HEK293 (cell line): ENCODE measurements around the gene PSMB9.

Experiments
- CTCF ChIA-PET: fragments of 350-600 bp; formaldehyde crosslinking; extraction: SDS; loops from one replicate; lab custom pipeline; 2021; ENCODE audit warnings: antibody characterized with exemption; lab: Yijun Ruan, JAX
- POLR2A ChIA-PET: fragments of 300-600 bp; formaldehyde crosslinking; extraction: SDS; loops from one replicate; lab custom pipeline; 2020; ENCODE audit warnings: antibody characterized with exemption, inconsistent platforms; lab: Yijun Ruan, JAX
- H3K27ac ChIP-seq: fragments of 200-500 bp; sonication (Bioruptor generic); 2 replicates; pipeline ENCODE4 v1.5.1; 2014; ENCODE audit warnings: low read depth, low read length, control low read depth, inconsistent platforms; ENCODE audit errors: extremely low read depth
- H3K36me3 ChIP-seq, 2 experiments: fragments of 200-500 bp in 1 of 2; sonication (Bioruptor generic) in 1 of 2; 1 replicate in 1 of 2; 2 replicates in 1 of 2; pipeline ENCODE4 v1.5.1; 2014 to 2017; ENCODE audit warnings: inconsistent platforms in 2 of 2, low read length in 2 of 2; ENCODE audit not compliant: control insufficient read depth in 2 of 2, insufficient read depth in 1 of 2
- H3K4me1 ChIP-seq: fragments of 200-500 bp; sonication (Bioruptor generic); 2 replicates; pipeline ENCODE4 v1.5.1; 2014; ENCODE audit warnings: mild to moderate bottlenecking, low read length, inconsistent platforms; ENCODE audit not compliant: control insufficient read depth, insufficient read depth
- H3K4me3 ChIP-seq: 2 replicates; pipeline ENCODE4 v1.5.1; 2011; ENCODE audit warnings: low read depth, mild to moderate bottlenecking, control low read depth, low read length, moderate library complexity
- H3K9me3 ChIP-seq: fragments of 200-500 bp; sonication (Bioruptor generic); 2 replicates; pipeline ENCODE4 v1.5.1; 2014; ENCODE audit warnings: low read depth, low read length, inconsistent platforms; ENCODE audit not compliant: control insufficient read depth, insufficient read depth
- AEBP2 ChIP-seq: fragments of 450-650 bp; formaldehyde crosslinking; IDR thresholded peaks from 2 replicates; pipeline ENCODE4 v1.5.1; 2016; ENCODE audit warnings: missing biosample characterization, missing genetic modification characterization, borderline replicate concordance
- BCL11B ChIP-seq: fragments of 450-650 bp; formaldehyde crosslinking; IDR thresholded peaks from 2 replicates; pipeline ENCODE4 v1.5.1; 2016; ENCODE audit warnings: low read depth, missing biosample characterization, missing genetic modification characterization
- GLI2 ChIP-seq: fragments of 450-650 bp; formaldehyde crosslinking; IDR thresholded peaks from 2 replicates; pipeline ENCODE4; 2017; ENCODE audit warnings: missing biosample characterization, missing genetic modification characterization, low read depth, borderline replicate concordance
- GLIS2 ChIP-seq: fragments of 450-650 bp; formaldehyde crosslinking; IDR thresholded peaks from 2 replicates; pipeline ENCODE4 v1.5.1; 2016; ENCODE audit warnings: missing biosample characterization, missing genetic modification characterization
- ZBTB20 ChIP-seq: fragments of 450-650 bp; formaldehyde crosslinking; IDR thresholded peaks from 2 replicates; pipeline ENCODE4 v1.5.1; 2016; ENCODE audit warnings: missing biosample characterization, missing genetic modification characterization
- ZBTB48 ChIP-seq: fragments of 450-650 bp; formaldehyde crosslinking; IDR thresholded peaks from 2 replicates; pipeline ENCODE4 v1.5.1; 2016; ENCODE audit warnings: missing biosample characterization, missing genetic modification characterization
- ZBTB49 ChIP-seq: fragments of 450-650 bp; formaldehyde crosslinking; IDR thresholded peaks from 2 replicates; pipeline ENCODE4 v1.5.1; 2016; ENCODE audit warnings: missing biosample characterization, missing genetic modification characterization, low read depth
- ZEB2 ChIP-seq: fragments of 450-650 bp; formaldehyde crosslinking; IDR thresholded peaks from 2 replicates; pipeline ENCODE4 v1.5.1; 2016; ENCODE audit warnings: missing biosample characterization, missing genetic modification characterization
- ZFHX2 ChIP-seq: fragments of 450-650 bp; formaldehyde crosslinking; conservative IDR thresholded peaks from 2 replicates; pipeline ENCODE4 v1.5.1; 2016; ENCODE audit warnings: missing biosample characterization, missing genetic modification characterization
- ZFP3 ChIP-seq: fragments of 450-650 bp; formaldehyde crosslinking; IDR thresholded peaks from 2 replicates; pipeline ENCODE4 v1.5.1; 2016; ENCODE audit warnings: low read depth, missing biosample characterization, missing genetic modification characterization
- ZNF148 ChIP-seq: fragments of 450-650 bp; formaldehyde crosslinking; IDR thresholded peaks from 2 replicates; pipeline ENCODE4 v1.5.0; 2017; ENCODE audit warnings: missing biosample characterization, missing genetic modification characterization, borderline replicate concordance
- ZNF2 ChIP-seq: fragments of 450-650 bp; formaldehyde crosslinking; IDR thresholded peaks from 2 replicates; pipeline ENCODE4 v1.5.1; 2016; ENCODE audit warnings: missing biosample characterization, missing genetic modification characterization
- ZNF239 ChIP-seq: fragments of 450-650 bp; formaldehyde crosslinking; IDR thresholded peaks from 2 replicates; pipeline ENCODE4 v1.5.1; 2016; ENCODE audit warnings: missing biosample characterization, missing genetic modification characterization
- ZNF404 ChIP-seq: fragments of 450-650 bp; formaldehyde crosslinking; IDR thresholded peaks from 2 replicates; pipeline ENCODE4 v1.5.1; 2017; ENCODE audit warnings: missing biosample characterization, missing genetic modification characterization
- ZNF433 ChIP-seq: fragments of 450-650 bp; formaldehyde crosslinking; IDR thresholded peaks from 2 replicates; pipeline ENCODE4 v1.5.1; 2016; ENCODE audit warnings: missing biosample characterization, missing genetic modification characterization, low read depth
- ZNF560 ChIP-seq: fragments of 450-650 bp; formaldehyde crosslinking; IDR thresholded peaks from 2 replicates; pipeline ENCODE4 v1.5.1; 2017; ENCODE audit warnings: missing biosample characterization, missing genetic modification characterization, borderline replicate concordance
- ZSCAN16 ChIP-seq: fragments of 450-650 bp; formaldehyde crosslinking; IDR thresholded peaks from 2 replicates; pipeline ENCODE4 v1.5.1; 2016; ENCODE audit warnings: missing biosample characterization, missing genetic modification characterization
- ZXDB ChIP-seq: fragments of 450-650 bp; formaldehyde crosslinking; IDR thresholded peaks from 2 replicates; pipeline ENCODE4 v1.5.1; 2016; ENCODE audit warnings: missing biosample characterization, missing genetic modification characterization
- TF ChIP-seq, protein P1 (sequence below): fragments of 450-650 bp; formaldehyde crosslinking; IDR thresholded peaks from 2 replicates; pipeline ENCODE4 v1.5.1; 2017; ENCODE audit warnings: missing biosample characterization, missing genetic modification characterization
- TF ChIP-seq, protein P2 (sequence below): fragments of 450-650 bp; formaldehyde crosslinking; IDR thresholded peaks from 2 replicates; pipeline ENCODE4 v1.5.1; 2016; ENCODE audit warnings: missing biosample characterization, missing genetic modification characterization
- TF ChIP-seq, protein P3 (sequence below): fragments of 450-650 bp; formaldehyde crosslinking; IDR thresholded peaks from 2 replicates; pipeline ENCODE4 v1.5.1; 2017; ENCODE audit warnings: missing biosample characterization, missing genetic modification characterization

Gene PSMB9

DNA sequence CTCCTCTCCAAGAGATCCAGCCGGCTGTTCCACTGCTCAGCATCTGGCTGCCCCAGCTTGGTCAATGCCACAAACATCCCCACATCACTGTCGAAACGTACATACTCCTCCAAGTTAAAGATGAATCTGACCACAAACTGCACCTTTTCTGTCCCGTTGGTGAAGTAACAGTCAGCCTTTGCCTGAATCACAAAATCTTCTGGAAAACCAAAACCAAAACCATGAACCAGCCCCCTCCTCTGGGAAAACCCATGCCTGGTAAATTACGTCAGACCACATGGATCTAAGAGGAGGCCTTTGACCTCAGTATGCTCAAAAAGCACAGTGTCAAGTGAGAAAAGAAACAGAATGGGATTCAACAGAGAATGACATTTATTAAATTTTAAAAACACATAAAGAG, 38.9 kb upstream of the PSMB9 start:
- Histone ChIP-seq H3K27ac (no peak overlapping the region), H3K9me3 (no peaks in the 10 kb centered on the region), H3K4me3 (no peak overlapping the region), H3K36me3 (no peaks in the 10 kb centered on the region)
- CTCF ChIA-PET, result no interaction called here
- TF ChIP-seq ZFHX2 (tag by site-specific recombination), result no peak
- TF ChIP-seq ZNF148 (tag by site-specific recombination), result no peak
- TF ChIP-seq GLIS2 (tag by site-specific recombination), result no peak
- TF ChIP-seq, all 188 proteins: peak for 0
- no peaks in the 10 kb centered on the region for H3K4me1 ChIP-seq
- POLR2A ChIA-PET, result interaction anchor here (0.5 kb wide), 1 partner anchor 175 kb away, joined by 6 read pairs; no protein-coding TSS in a partner anchor

DNA sequence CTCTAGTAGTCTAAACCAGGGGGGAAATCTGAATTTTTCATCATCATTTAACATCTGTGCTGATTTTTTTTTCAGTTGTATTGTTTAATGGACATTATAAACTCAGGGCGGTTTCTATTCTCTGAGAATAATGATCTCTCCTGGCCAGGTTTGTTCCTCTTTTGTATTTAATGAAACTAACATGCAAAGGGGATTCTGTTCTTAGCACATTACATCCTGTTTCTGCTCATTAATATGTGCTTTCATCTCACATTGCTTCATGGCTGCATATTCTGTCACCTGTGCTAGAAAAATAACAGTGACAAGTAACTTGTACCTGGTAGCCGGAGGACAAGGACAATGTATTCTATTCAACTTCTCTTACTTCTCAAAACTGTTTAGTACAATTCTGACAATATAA, 38.0 kb upstream of the PSMB9 start:
- no peaks in the 10 kb centered on the region for H3K4me1 ChIP-seq
- ChIA-PET CTCF (no interaction called here), POLR2A (no interaction called here)
- no peak overlapping the region for H3K27ac ChIP-seq
- H3K9me3 ChIP-seq, result no peaks in the 10 kb centered on the region
- no peaks in the 10 kb centered on the region for H3K36me3 ChIP-seq
- TF ChIP-seq, protein P1, sequence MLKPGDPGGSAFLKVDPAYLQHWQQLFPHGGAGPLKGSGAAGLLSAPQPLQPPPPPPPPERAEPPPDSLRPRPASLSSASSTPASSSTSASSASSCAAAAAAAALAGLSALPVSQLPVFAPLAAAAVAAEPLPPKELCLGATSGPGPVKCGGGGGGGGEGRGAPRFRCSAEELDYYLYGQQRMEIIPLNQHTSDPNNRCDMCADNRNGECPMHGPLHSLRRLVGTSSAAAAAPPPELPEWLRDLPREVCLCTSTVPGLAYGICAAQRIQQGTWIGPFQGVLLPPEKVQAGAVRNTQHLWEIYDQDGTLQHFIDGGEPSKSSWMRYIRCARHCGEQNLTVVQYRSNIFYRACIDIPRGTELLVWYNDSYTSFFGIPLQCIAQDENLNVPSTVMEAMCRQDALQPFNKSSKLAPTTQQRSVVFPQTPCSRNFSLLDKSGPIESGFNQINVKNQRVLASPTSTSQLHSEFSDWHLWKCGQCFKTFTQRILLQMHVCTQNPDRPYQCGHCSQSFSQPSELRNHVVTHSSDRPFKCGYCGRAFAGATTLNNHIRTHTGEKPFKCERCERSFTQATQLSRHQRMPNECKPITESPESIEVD, result no peak
- TF ChIP-seq ZSCAN16 (tag by site-specific recombination) (no peak), ZBTB20 (tag by site-specific recombination) (no peak), ZNF2 (tag by site-specific recombination) (no peak), AEBP2 (tag by site-specific recombination) (no peak), ZBTB49 (tag by site-specific recombination) (no peak), ZFP3 (tag by site-specific recombination) (no peak), BCL11B (no peak)
- TF ChIP-seq, protein P2, sequence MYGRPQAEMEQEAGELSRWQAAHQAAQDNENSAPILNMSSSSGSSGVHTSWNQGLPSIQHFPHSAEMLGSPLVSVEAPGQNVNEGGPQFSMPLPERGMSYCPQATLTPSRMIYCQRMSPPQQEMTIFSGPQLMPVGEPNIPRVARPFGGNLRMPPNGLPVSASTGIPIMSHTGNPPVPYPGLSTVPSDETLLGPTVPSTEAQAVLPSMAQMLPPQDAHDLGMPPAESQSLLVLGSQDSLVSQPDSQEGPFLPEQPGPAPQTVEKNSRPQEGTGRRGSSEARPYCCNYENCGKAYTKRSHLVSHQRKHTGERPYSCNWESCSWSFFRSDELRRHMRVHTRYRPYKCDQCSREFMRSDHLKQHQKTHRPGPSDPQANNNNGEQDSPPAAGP (tag by site-specific recombination), result no peak
- TF ChIP-seq, all 188 proteins: peak for 0
- H3K4me3 ChIP-seq, result no peak overlapping the region

DNA sequence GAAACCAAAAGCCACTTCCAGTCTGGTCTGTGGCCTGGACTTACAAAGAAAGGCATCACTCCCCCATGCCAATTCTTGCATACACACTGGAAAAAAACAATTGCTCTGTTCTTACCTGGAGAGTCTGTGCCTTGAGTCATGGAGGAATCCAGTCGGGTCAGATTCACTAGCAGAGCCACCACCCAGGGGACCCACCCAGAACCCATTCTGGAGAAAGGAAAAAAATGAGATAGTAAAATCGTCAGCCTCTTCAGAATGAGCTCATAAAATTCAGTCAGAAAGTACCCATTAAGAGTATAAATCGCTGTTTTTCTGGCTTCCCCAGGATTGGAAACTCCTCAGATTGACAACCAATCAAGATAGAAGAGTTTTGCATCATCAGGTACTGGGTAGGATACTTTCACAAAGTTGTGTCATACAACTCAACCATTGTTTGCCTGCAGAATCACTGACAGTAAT, 37.2 kb upstream of the PSMB9 start, which contains the start of gene HLA-DOB:
TSS of gene HLA-DOB (minus strand) at position 257 of the 459 bp plus-strand sequence. CDS start at position 206, 51 bp downstream.
- ChIA-PET CTCF (no interaction called here), POLR2A (no interaction called here)
- H3K4me3 ChIP-seq, result no peak within 1 kb of the TSS
- no peaks in the 10 kb centered on the region for H3K36me3 ChIP-seq
- H3K4me1 ChIP-seq, result no peaks in the 10 kb centered on the region
- H3K9me3 ChIP-seq, result no peaks in the 10 kb centered on the region
- H3K27ac ChIP-seq, result no peak within 1 kb of the TSS
- no peak for TF ChIP-seq GLI2 (tag by site-specific recombination)
- no peak for TF ChIP-seq ZNF560 (tag by site-specific recombination)
- TF ChIP-seq ZNF433, result no peak
- TF ChIP-seq ZXDB, result no peak
- no peak for TF ChIP-seq ZEB2
- no peak for TF ChIP-seq ZBTB48 (tag by site-specific recombination)
- no peak for TF ChIP-seq ZNF239
- TF ChIP-seq, protein P3, sequence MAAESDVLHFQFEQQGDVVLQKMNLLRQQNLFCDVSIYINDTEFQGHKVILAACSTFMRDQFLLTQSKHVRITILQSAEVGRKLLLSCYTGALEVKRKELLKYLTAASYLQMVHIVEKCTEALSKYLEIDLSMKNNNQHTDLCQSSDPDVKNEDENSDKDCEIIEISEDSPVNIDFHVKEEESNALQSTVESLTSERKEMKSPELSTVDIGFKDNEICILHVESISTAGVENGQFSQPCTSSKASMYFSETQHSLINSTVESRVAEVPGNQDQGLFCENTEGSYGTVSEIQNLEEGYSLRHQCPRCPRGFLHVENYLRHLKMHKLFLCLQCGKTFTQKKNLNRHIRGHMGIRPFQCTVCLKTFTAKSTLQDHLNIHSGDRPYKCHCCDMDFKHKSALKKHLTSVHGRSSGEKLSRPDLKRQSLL (tag by site-specific recombination), result no peak
- TF ChIP-seq ZNF404, result no peak
